ENCODE results near the gene ERN1.

- TF ChIP-seq CTCF (IDR thresholded peaks at IDR 0.05) (no peak), POLR2AphosphoS5 (IDR thresholded peaks at IDR 0.05) (no peak)
These were observed 27.1 kb downstream of the ERN1 start for GRCh38 chr17:64102627-64103390.

Data from gastroesophageal sphincter (tissue), 3 donors.